Neural progenitor cell (in vitro differentiated cells): Measurements from ENCODE around the gene ZBTB5. TPM values are rescaled to one million over a fixed set of nuclear protein-coding genes. Genes with fewer than 3 reads are reported as not detected.
A peak's percentile ranks its signal among the peaks of the same experiment; 100 is the strongest.

ENCODE experiments used
- DNase-seq: peaks from one replicate; pipeline ENCODE4 v3.0.0-alpha.2; 2016; ENCODE audit warnings: low spot score
- H2AFZ ChIP-seq: fragments of 200-600 bp; sonication (generic); replicated peaks from 2 replicates; pipeline ENCODE4 v1.6.1; 2016; ENCODE audit warnings: antibody characterized with exemption
- H3F3A ChIP-seq: fragments of 200-600 bp; sonication (generic); 2 replicates; pipeline ENCODE4 v1.6.1; 2016; ENCODE audit warnings: antibody characterized with exemption, low read depth
- H3K27ac ChIP-seq: fragments of 200-600 bp; sonication (generic); 2 replicates; pipeline ENCODE4 v1.5.1; 2016; ENCODE audit warnings: mild to moderate bottlenecking
- H3K27me3 ChIP-seq: fragments of 200-600 bp; sonication (generic); 2 replicates; pipeline ENCODE4 v1.6.1; 2016; ENCODE audit warnings: mild to moderate bottlenecking, moderate library complexity
- H3K36me3 ChIP-seq: fragments of 200-600 bp; sonication (generic); 2 replicates; pipeline ENCODE4 v1.5.1; 2016
- H3K4me1 ChIP-seq: fragments of 200-600 bp; sonication (generic); 2 replicates; pipeline ENCODE4 v1.6.1; 2016; ENCODE audit warnings: mixed run types
- H3K4me2 ChIP-seq: fragments of 200-600 bp; sonication (generic); 2 replicates; pipeline ENCODE4 v1.6.1; 2016
- H3K4me3 ChIP-seq: fragments of 200-600 bp; sonication (generic); 2 replicates; pipeline ENCODE4 v1.5.1; 2016
- H3K79me2 ChIP-seq: fragments of 200-600 bp; sonication (generic); 2 replicates; pipeline ENCODE4 v1.6.1; 2016; ENCODE audit warnings: low read depth
- H3K9ac ChIP-seq: fragments of 200-600 bp; sonication (generic); 2 replicates; pipeline ENCODE4 v1.6.1; 2016
- H3K9me3 ChIP-seq: fragments of 200-600 bp; sonication (generic); 2 replicates; pipeline ENCODE4 v1.5.1; 2016; ENCODE audit warnings: low read depth
- H4K20me1 ChIP-seq: fragments of 200-600 bp; sonication (generic); 2 replicates; pipeline ENCODE4 v1.6.1; 2016; ENCODE audit warnings: low read depth
- H3K27ac Mint-ChIP-seq: 3 replicates; pipeline ENCODE4 v1.8.0; 2021; ENCODE audit warnings: mixed read lengths
- H3K27me3 Mint-ChIP-seq: 2 replicates; pipeline ENCODE4 v1.8.0; 2022; ENCODE audit warnings: low read depth, mild to moderate bottlenecking, inconsistent platforms, moderate library complexity, mixed read lengths; ENCODE audit not compliant: insufficient read depth
- H3K36me3 Mint-ChIP-seq: 3 replicates; pipeline ENCODE4 v1.8.0; 2021; ENCODE audit warnings: mixed read lengths
- H3K4me1 Mint-ChIP-seq: 3 replicates; pipeline ENCODE4 v1.8.0; 2021; ENCODE audit warnings: mixed read lengths
- H3K4me3 Mint-ChIP-seq: 3 replicates; pipeline ENCODE4 v1.8.0; 2021; ENCODE audit warnings: mild to moderate bottlenecking, moderate library complexity, mixed read lengths
- H3K9me3 Mint-ChIP-seq: 3 replicates; pipeline ENCODE4 v1.8.0; 2020; ENCODE audit warnings: mixed read lengths
- EZH2 ChIP-seq: fragments of 200-600 bp; sonication (generic); IDR thresholded peaks from 2 replicates; pipeline ENCODE4 v1.6.1; 2017; ENCODE audit warnings: antibody characterized with exemption, mild to moderate bottlenecking, moderate library complexity
- EZH2phosphoT487 ChIP-seq: fragments of 200-600 bp; sonication (generic); IDR thresholded peaks from 2 replicates; pipeline ENCODE4 v1.6.1; 2017; ENCODE audit warnings: antibody characterized with exemption
- total RNA-seq: library from RNA; depleted of rRNA; stranded (reverse); fragments of >200 nt; gene quantifications from 2 replicates; pipeline ENCODE4 v1.2.3, GENCODE V29; 2015; ENCODE audit warnings: low replicate concordance
- TF ChIP-seq, protein P1 (sequence below): fragments of 200-600 bp; sonication (generic); IDR thresholded peaks from 2 replicates; pipeline ENCODE4 v1.5.1; 2017; ENCODE audit warnings: antibody characterized with exemption, mild to moderate bottlenecking

The ZBTB5 gene
- total RNA-seq, 1 donor from 2014 or later, result 24.1 TPM

DNA sequence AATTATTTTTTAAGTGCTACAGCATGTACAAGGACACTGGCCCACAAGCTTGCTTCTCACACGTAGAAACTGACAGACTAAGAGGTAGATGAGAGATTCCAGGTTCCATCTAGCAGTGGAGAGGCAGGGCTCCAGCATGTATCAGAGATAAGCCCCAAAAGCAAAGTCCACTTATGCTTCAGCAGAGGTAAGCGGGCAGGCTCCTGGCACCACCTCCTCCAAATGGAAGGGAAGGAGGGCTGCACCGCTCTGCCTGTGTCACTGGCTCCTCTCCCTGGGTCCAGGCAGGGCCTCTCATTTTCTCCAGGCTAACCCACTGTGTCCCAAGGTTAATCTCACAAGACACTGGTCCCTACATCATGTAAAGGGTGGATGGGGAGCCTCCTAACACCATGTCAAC lies 26.9 kb downstream of the ZBTB5 start:
- Histone ChIP-seq H3K79me2 (peaks cover 67% of the 10 kb centered on the region), H3K4me2 (no peak overlapping the region), H3K27me3 (no peaks in the 10 kb centered on the region), H2AFZ (no peak overlapping the region), H3K9me3 (no peaks in the 10 kb centered on the region), H3K27ac (peak overlapping the region; percentile 50), H3K4me1 (peaks cover 19% of the 10 kb centered on the region), H3K36me3 (peaks cover 3% of the 10 kb centered on the region), H3K4me3 (no peak overlapping the region), H3K9ac (no peak overlapping the region), H3F3A (peaks cover 28% of the 10 kb centered on the region), H4K20me1 (peaks cover 65% of the 10 kb centered on the region)
- H3K4me1 Mint-ChIP-seq, result peaks cover 19% of the 10 kb centered on the region
- no peak overlapping the region for H3K4me3 Mint-ChIP-seq
- no peaks in the 10 kb centered on the region for H3K9me3 Mint-ChIP-seq
- peaks cover 30% of the 10 kb centered on the region for H3K36me3 Mint-ChIP-seq
- no peaks in the 10 kb centered on the region for H3K27me3 Mint-ChIP-seq
- H3K27ac Mint-ChIP-seq, result no peak overlapping the region
- no peak for DNase-seq
- TF ChIP-seq, protein P1, sequence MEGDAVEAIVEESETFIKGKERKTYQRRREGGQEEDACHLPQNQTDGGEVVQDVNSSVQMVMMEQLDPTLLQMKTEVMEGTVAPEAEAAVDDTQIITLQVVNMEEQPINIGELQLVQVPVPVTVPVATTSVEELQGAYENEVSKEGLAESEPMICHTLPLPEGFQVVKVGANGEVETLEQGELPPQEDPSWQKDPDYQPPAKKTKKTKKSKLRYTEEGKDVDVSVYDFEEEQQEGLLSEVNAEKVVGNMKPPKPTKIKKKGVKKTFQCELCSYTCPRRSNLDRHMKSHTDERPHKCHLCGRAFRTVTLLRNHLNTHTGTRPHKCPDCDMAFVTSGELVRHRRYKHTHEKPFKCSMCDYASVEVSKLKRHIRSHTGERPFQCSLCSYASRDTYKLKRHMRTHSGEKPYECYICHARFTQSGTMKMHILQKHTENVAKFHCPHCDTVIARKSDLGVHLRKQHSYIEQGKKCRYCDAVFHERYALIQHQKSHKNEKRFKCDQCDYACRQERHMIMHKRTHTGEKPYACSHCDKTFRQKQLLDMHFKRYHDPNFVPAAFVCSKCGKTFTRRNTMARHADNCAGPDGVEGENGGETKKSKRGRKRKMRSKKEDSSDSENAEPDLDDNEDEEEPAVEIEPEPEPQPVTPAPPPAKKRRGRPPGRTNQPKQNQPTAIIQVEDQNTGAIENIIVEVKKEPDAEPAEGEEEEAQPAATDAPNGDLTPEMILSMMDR, result no peak
- no peak for TF ChIP-seq EZH2
- no peak for TF ChIP-seq EZH2phosphoT487

DNA sequence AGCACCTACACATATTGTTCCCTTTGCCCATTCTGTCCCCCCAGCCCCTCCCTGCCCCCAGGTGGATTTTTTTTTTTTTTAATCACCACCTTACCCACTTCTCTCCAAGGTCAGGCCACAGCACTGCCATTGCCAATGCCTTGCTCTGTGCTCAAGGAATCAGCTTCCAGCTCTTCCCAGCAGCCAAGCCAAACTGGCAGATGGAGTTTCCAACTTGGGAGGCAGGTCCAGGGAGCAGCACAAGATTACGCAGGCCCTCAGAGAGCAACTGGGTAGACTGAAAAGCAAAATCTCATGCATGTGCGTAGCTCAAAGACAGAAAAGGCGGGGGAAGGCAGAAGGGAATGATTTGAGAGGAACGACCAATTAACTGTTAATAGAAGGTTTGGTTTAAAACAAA lies 27.6 kb downstream of the ZBTB5 start:
- H3K36me3 ChIP-seq, result peaks cover 3% of the 10 kb centered on the region
- TF ChIP-seq EZH2 (no peak), EZH2phosphoT487 (no peak)
- TF ChIP-seq, protein P1, result no peak
- H3K27me3 ChIP-seq, result no peaks in the 10 kb centered on the region
- Mint-ChIP-seq H3K4me3 (no peak overlapping the region), H3K27me3 (no peaks in the 10 kb centered on the region), H3K4me1 (peaks cover 25% of the 10 kb centered on the region), H3K9me3 (no peaks in the 10 kb centered on the region), H3K27ac (no peak overlapping the region), H3K36me3 (peaks cover 30% of the 10 kb centered on the region)
- peaks cover 60% of the 10 kb centered on the region for H3K79me2 ChIP-seq
- DNase-seq, result no peak
- no peak overlapping the region for H3K4me2 ChIP-seq
- H2AFZ ChIP-seq, result no peak overlapping the region
- no peak overlapping the region for H3K27ac ChIP-seq
- H3K4me1 ChIP-seq, result peaks cover 24% of the 10 kb centered on the region
- no peaks in the 10 kb centered on the region for H3K9me3 ChIP-seq
- H3K9ac ChIP-seq, result no peak overlapping the region
- H4K20me1 ChIP-seq, result peaks cover 63% of the 10 kb centered on the region
- peaks cover 35% of the 10 kb centered on the region for H3F3A ChIP-seq
- H3K4me3 ChIP-seq, result no peak overlapping the region

DNA sequence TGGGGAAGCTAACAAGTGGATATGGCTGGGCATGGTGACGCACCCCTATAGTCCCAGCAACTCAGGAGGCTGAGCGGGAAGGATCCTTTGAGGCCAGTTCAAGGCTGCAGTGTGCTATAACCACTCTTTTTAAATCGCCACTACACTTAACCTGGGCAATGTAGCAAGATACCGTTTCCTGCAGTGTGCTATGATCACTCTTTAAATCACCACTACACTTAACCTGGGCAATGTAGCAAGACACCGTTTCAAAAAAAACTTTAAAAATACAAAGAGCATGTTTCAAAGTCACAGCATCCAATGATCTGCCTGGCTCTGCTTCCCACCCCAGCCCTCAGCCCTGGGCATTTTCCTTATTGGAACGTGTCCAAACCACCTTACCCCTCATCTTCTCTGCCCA lies 28.2 kb downstream of the ZBTB5 start:
- no peak for DNase-seq
- no peaks in the 10 kb centered on the region for H3K9me3 ChIP-seq
- Mint-ChIP-seq H3K36me3 (peaks cover 31% of the 10 kb centered on the region), H3K27ac (no peak overlapping the region), H3K4me1 (peaks cover 29% of the 10 kb centered on the region), H3K27me3 (no peaks in the 10 kb centered on the region), H3K4me3 (no peak overlapping the region), H3K9me3 (no peaks in the 10 kb centered on the region)
- peaks cover 57% of the 10 kb centered on the region for H4K20me1 ChIP-seq
- H3K27ac ChIP-seq, result no peak overlapping the region
- peaks cover 3% of the 10 kb centered on the region for H3K36me3 ChIP-seq
- no peaks in the 10 kb centered on the region for H3K27me3 ChIP-seq
- H3K4me2 ChIP-seq, result no peak overlapping the region
- TF ChIP-seq, protein P1, result no peak
- no peak for TF ChIP-seq EZH2phosphoT487
- no peak for TF ChIP-seq EZH2
- no peak overlapping the region for H3K9ac ChIP-seq
- H2AFZ ChIP-seq, result no peak overlapping the region
- H3K4me3 ChIP-seq, result no peak overlapping the region
- H3K79me2 ChIP-seq, result peaks cover 59% of the 10 kb centered on the region
- H3K4me1 ChIP-seq, result peaks cover 24% of the 10 kb centered on the region
- H3F3A ChIP-seq, result peaks cover 36% of the 10 kb centered on the region
